Uterus (tissue), 2 donors: ENCODE measurements around the gene HGFAC.

Source experiments
- CTCF ChIP-seq, 4 experiments: fragments of 200-600 bp in 2 of 4; fragments of 450-650 bp in 2 of 4; sonication (generic) in 2 of 4; IDR thresholded peaks; one replicate each; pipeline ENCODE4 v1.5.1; 2016 to 2019; ENCODE audit warnings: antibody characterized with exemption in 4 of 4, mild to moderate bottlenecking in 2 of 4, moderate library complexity in 1 of 4
- POLR2A ChIP-seq, 2 donors: fragments of 450-650 bp; IDR thresholded peaks; one replicate each; pipeline ENCODE4 v1.6.1; 2016; ENCODE audit warnings: antibody characterized with exemption in 2 of 2, mild to moderate bottlenecking in 1 of 2, moderate library complexity in 1 of 2

GRCh38 chr4:3423952-3424351 is 17.8 kb upstream of the HGFAC start:
- TF ChIP-seq CTCF (IDR thresholded peaks at IDR 0.05), result no peak
- TF ChIP-seq POLR2A (IDR thresholded peaks at IDR 0.05), result no peak
